DOHH2 (cell line): ENCODE measurements around the gene CCR9.

Experiments used
- CTCF ChIP-seq: fragments of 200-600 bp; sonication (generic); IDR thresholded peaks from one replicate; pipeline ENCODE4 v1.5.1; 2014; ENCODE audit warnings: antibody characterized with exemption, mild to moderate bottlenecking, low read depth, low read length; ENCODE audit not compliant: poor library complexity, severe bottlenecking
- EZH2phosphoT487 ChIP-seq: fragments of 200-600 bp; sonication (generic); IDR thresholded peaks from 2 replicates; pipeline ENCODE4 v1.6.1; 2017; ENCODE audit warnings: borderline replicate concordance, mild to moderate bottlenecking, antibody characterized with exemption, low read length, moderate library complexity, mixed read lengths

GRCh38 chr3:45950131-45950530 lies 63.8 kb downstream of the CCR9 start:
- TF ChIP-seq CTCF (no peak), EZH2phosphoT487 (no peak)
